ENCODE data around the gene RFXAP. TPM values are rescaled to one million over a fixed set of nuclear protein-coding genes. Genes with fewer than 3 reads are reported as not detected.

The RFXAP gene
- total and polyA plus RNA-seq, 9 of the 15 experiments (the other 6 are each of a cell fraction or from before 2014, with no cell fraction given), result 2.1 to 9.7 (median 2.9) TPM

- no peak for TF ChIP-seq FOS (IDR thresholded peaks at IDR 0.05; ENCODE audit: extremely low read depth, insufficient read length)
- TF ChIP-seq CREM (IDR thresholded peaks at IDR 0.05; ENCODE audit: low read depth), result peak; percentile 49; the same call in 1 of the 2 replicates
- TF ChIP-seq HMGN3 (IDR thresholded peaks at IDR 0.05; ENCODE audit: borderline replicate concordance, extremely low read depth, insufficient read length, low read depth, low read length), result no peak
- TF ChIP-seq RBBP5 (IDR thresholded peaks at IDR 0.05; ENCODE audit: borderline replicate concordance, insufficient read depth, low read length, poor library complexity, severe bottlenecking), result peak; percentile 73
- no peak for TF ChIP-seq SETDB1 (IDR thresholded peaks at IDR 0.05; ENCODE audit: low read length)
- no peak for TF ChIP-seq ZNF311 (CRISPR knock-in tag; IDR thresholded peaks at IDR 0.05)
- no peak for TF ChIP-seq GTF2A2 (tag; IDR thresholded peaks at IDR 0.05)
- TF ChIP-seq ARID2 (IDR thresholded peaks at IDR 0.05), result no peak
- TF ChIP-seq TSC22D4 (tag; IDR thresholded peaks at IDR 0.05), result no peak
- TF ChIP-seq ZNF79 (CRISPR knock-in tag; IDR thresholded peaks at IDR 0.05; ENCODE audit: low read depth), result no peak
- no peak for TF ChIP-seq RFX7 (CRISPR knock-in tag; IDR thresholded peaks at IDR 0.05)
- peak; percentile 81 for TF ChIP-seq MEIS2 (IDR thresholded peaks at IDR 0.05; ENCODE audit: partially characterized antibody)
- TF ChIP-seq, protein P1, sequence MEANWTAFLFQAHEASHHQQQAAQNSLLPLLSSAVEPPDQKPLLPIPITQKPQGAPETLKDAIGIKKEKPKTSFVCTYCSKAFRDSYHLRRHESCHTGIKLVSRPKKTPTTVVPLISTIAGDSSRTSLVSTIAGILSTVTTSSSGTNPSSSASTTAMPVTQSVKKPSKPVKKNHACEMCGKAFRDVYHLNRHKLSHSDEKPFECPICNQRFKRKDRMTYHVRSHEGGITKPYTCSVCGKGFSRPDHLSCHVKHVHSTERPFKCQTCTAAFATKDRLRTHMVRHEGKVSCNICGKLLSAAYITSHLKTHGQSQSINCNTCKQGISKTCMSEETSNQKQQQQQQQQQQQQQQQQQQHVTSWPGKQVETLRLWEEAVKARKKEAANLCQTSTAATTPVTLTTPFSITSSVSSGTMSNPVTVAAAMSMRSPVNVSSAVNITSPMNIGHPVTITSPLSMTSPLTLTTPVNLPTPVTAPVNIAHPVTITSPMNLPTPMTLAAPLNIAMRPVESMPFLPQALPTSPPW (CRISPR knock-in tag; IDR thresholded peaks at IDR 0.05), result peak; percentile 11; the same call in 1 of the 2 replicates
- no peak for TF ChIP-seq SFPQ (IDR thresholded peaks at IDR 0.05; ENCODE audit: low read depth, low read length)
- TF ChIP-seq PML (IDR thresholded peaks at IDR 0.05; ENCODE audit: low read length), result no peak
- no peak for TF ChIP-seq HNRNPK (IDR thresholded peaks at IDR 0.05; ENCODE audit: low read depth, low read length, poor library complexity, severe bottlenecking)
- TF ChIP-seq NCOA1 (IDR thresholded peaks at IDR 0.05; ENCODE audit: low read depth), result no peak
- TF ChIP-seq, protein P2, sequence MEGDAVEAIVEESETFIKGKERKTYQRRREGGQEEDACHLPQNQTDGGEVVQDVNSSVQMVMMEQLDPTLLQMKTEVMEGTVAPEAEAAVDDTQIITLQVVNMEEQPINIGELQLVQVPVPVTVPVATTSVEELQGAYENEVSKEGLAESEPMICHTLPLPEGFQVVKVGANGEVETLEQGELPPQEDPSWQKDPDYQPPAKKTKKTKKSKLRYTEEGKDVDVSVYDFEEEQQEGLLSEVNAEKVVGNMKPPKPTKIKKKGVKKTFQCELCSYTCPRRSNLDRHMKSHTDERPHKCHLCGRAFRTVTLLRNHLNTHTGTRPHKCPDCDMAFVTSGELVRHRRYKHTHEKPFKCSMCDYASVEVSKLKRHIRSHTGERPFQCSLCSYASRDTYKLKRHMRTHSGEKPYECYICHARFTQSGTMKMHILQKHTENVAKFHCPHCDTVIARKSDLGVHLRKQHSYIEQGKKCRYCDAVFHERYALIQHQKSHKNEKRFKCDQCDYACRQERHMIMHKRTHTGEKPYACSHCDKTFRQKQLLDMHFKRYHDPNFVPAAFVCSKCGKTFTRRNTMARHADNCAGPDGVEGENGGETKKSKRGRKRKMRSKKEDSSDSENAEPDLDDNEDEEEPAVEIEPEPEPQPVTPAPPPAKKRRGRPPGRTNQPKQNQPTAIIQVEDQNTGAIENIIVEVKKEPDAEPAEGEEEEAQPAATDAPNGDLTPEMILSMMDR (IDR thresholded peaks at IDR 0.05 in 2 of 3, conservative IDR thresholded peaks at IDR 0.05 in 1 of 3; ENCODE audit: insufficient read depth in 2 of 3, low read depth in 1 of 3, low read length in 3 of 3), result no peak
- TF ChIP-seq E2F3 (CRISPR knock-in tag; IDR thresholded peaks at IDR 0.05), result peak; percentile 71; the same call in 1 of the 2 replicates
Measured at GRCh38 chr13:36818804-36819738, at the start of gene RFXAP (continued).
